A549 (cell line): Measurements from ENCODE around the gene PTPRE. TPM values are rescaled to one million over a fixed set of nuclear protein-coding genes. Genes with fewer than 3 reads are reported as not detected.

Experiments
- ATAC-seq, 2 experiments: fragments of 200-7000 bp in 1 of 2; fragments of >200 bp in 1 of 2; cut with Nextera tagmentation in 1 of 2; cut with Tn5 transposase in 1 of 2; 3 replicates each; pipeline versions ENCODE4 v1.8.0 to v1.9.1; 2018 to 2020; ENCODE audit warnings: mild to moderate bottlenecking in 1 of 2, moderate library complexity in 1 of 2
- CTCF ChIA-PET: fragments of 300-600 bp; sonication (Branson Sonifier 250); formaldehyde crosslinking; extraction: SDS; loops from one replicate; lab custom pipeline; 2021; ENCODE audit warnings: antibody characterized with exemption, inconsistent platforms; lab: Yijun Ruan, JAX
- POLR2A ChIA-PET: fragments of 350-600 bp; formaldehyde crosslinking; extraction: SDS; loops from one replicate; lab custom pipeline; 2021; ENCODE audit warnings: antibody characterized with exemption, inconsistent platforms; lab: Yijun Ruan, JAX
- DNase-seq, 2 experiments: peaks; one replicate each; pipeline versions ENCODE4 v3.0.0 to v3.0.0-alpha.2; 2011 to 2016; ENCODE audit warnings: low read depth in 1 of 2, low spot score in 1 of 2
- FAIRE-seq: peaks from 2 replicates; lab custom pipeline; 2011; peaks lifted over from hg19 to GRCh38; lab: Jason Lieb, UNC
- H3K27ac ChIP-seq, 2 experiments: fragments of >200 bp; sonication (Bioruptor Twin); formaldehyde crosslinking; 3 replicates each; pipeline ENCODE4 v1.5.1; 2016 to 2017
- H3K4me1 ChIP-seq: fragments of >200 bp; sonication (Bioruptor Twin); formaldehyde crosslinking; 3 replicates; pipeline ENCODE4 v1.6.1; 2016
- H3K4me2 ChIP-seq: fragments of >200 bp; sonication (Bioruptor Twin); formaldehyde crosslinking; 3 replicates; pipeline ENCODE4 v1.6.1; 2016
- H3K4me3 ChIP-seq: fragments of >200 bp; sonication (Bioruptor Twin); formaldehyde crosslinking; 3 replicates; pipeline ENCODE4 v1.5.1; 2016
- H3K9me3 ChIP-seq: fragments of >200 bp; sonication (Bioruptor Twin); formaldehyde crosslinking; 3 replicates; pipeline ENCODE4 v1.6.1; 2016
- EHF ChIP-seq: fragments of 250-450 bp; sonication (Bioruptor Pico); IDR thresholded peaks from 2 replicates; pipeline ENCODE4 v1.5.0; 2020; ENCODE audit warnings: mild to moderate bottlenecking
- HOXB5 ChIP-seq: fragments of 250-450 bp; sonication (Bioruptor Pico); IDR thresholded peaks from 2 replicates; pipeline ENCODE4 v1.5.0; 2020; ENCODE audit warnings: mild to moderate bottlenecking, moderate library complexity
- JUNB ChIP-seq: fragments of >200 bp; sonication (Bioruptor Twin); formaldehyde crosslinking; IDR thresholded peaks from 2 replicates; pipeline ENCODE4 v1.6.1; 2016
- KDM1A ChIP-seq: fragments of 200-600 bp; sonication (generic); IDR thresholded peaks from 2 replicates; pipeline ENCODE4 v1.6.1; 2016; ENCODE audit warnings: low read depth, mild to moderate bottlenecking
- MAFK ChIP-seq: fragments of 450-650 bp; IDR thresholded peaks from 2 replicates; pipeline ENCODE4 v1.6.1; 2014; ENCODE audit not compliant: partially characterized antibody
- NFE2L2 ChIP-seq: fragments of 150-350 bp; conservative IDR thresholded peaks from 2 replicates; pipeline ENCODE4 v1.6.1; 2014; ENCODE audit warnings: low read length
- POLR2A ChIP-seq: IDR thresholded peaks from 2 replicates; pipeline ENCODE4 v1.6.1; 2012; ENCODE audit warnings: mild to moderate bottlenecking, low read length
- POLR2AphosphoS2 ChIP-seq: conservative IDR thresholded peaks from 2 replicates; pipeline ENCODE4 v1.6.1; 2012; ENCODE audit warnings: low read length, improper control_type of control experiment, inconsistent platforms
- SREBF2 ChIP-seq: fragments of 450-650 bp; IDR thresholded peaks from 2 replicates; pipeline ENCODE4 v1.6.1; 2014; ENCODE audit warnings: mild to moderate bottlenecking, moderate library complexity
- ZC3H11A ChIP-seq: fragments of 450-650 bp; IDR thresholded peaks from 2 replicates; pipeline ENCODE4 v1.6.1; 2014; ENCODE audit warnings: antibody characterized with exemption, mild to moderate bottlenecking
- ZFP36 ChIP-seq: fragments of 450-650 bp; IDR thresholded peaks from 2 replicates; pipeline ENCODE4 v1.6.1; 2014; ENCODE audit warnings: borderline replicate concordance; ENCODE audit not compliant: partially characterized antibody
- WGBS: methylation state at CpG from one replicate; pipeline ENCODE4 v1.1.6; 2017; ENCODE audit errors: missing lambda C conversion rate; 5-methylcytosine and 5-hydroxymethylcytosine counted together
- polyA plus RNA-seq, 4 experiments: library from polyadenylated mRNA; depleted of rRNA in 3 of 4; stranded (reverse); fragments of >200 nt; fragmentation: RNase III in 1 of 4; extraction: RNeasy Plus Mini Kit Qiagen cat#74134 plus additional on column Dnase treatment in 1 of 4; gene quantifications; 2 replicates in 3 of 4; 3 replicates in 1 of 4; pipeline ENCODE4 v1.2.3, GENCODE V29; 2011 to 2017
- TF ChIP-seq, protein P1 (sequence below): fragments of 200-600 bp; sonication (generic); IDR thresholded peaks from 2 replicates; pipeline ENCODE4 v1.6.1; 2016; ENCODE audit warnings: antibody characterized with exemption, mild to moderate bottlenecking, moderate library complexity
- TF ChIP-seq, protein P2 (sequence below): fragments of 450-650 bp; IDR thresholded peaks from 2 replicates; pipeline ENCODE4 v1.6.1; 2014; ENCODE audit warnings: antibody characterized with exemption
- TF ChIP-seq, protein P3 (sequence below): fragments of 250-450 bp; sonication (Bioruptor Pico); IDR thresholded peaks from 2 replicates; pipeline ENCODE4 v1.5.0; 2021; ENCODE audit warnings: mild to moderate bottlenecking, moderate library complexity, borderline replicate concordance
- TF ChIP-seq, protein P4 (sequence below): fragments of >200 bp; sonication (Bioruptor Twin); formaldehyde crosslinking; IDR thresholded peaks from 2 replicates; pipeline ENCODE4 v1.6.1; 2016

The PTPRE gene
- polyA plus RNA-seq, 2 of the 4 experiments (the other 2 are of a cell fraction) = 0.31 to 1.5 TPM

- TF ChIP-seq, protein P1, sequence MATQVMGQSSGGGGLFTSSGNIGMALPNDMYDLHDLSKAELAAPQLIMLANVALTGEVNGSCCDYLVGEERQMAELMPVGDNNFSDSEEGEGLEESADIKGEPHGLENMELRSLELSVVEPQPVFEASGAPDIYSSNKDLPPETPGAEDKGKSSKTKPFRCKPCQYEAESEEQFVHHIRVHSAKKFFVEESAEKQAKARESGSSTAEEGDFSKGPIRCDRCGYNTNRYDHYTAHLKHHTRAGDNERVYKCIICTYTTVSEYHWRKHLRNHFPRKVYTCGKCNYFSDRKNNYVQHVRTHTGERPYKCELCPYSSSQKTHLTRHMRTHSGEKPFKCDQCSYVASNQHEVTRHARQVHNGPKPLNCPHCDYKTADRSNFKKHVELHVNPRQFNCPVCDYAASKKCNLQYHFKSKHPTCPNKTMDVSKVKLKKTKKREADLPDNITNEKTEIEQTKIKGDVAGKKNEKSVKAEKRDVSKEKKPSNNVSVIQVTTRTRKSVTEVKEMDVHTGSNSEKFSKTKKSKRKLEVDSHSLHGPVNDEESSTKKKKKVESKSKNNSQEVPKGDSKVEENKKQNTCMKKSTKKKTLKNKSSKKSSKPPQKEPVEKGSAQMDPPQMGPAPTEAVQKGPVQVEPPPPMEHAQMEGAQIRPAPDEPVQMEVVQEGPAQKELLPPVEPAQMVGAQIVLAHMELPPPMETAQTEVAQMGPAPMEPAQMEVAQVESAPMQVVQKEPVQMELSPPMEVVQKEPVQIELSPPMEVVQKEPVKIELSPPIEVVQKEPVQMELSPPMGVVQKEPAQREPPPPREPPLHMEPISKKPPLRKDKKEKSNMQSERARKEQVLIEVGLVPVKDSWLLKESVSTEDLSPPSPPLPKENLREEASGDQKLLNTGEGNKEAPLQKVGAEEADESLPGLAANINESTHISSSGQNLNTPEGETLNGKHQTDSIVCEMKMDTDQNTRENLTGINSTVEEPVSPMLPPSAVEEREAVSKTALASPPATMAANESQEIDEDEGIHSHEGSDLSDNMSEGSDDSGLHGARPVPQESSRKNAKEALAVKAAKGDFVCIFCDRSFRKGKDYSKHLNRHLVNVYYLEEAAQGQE = no peak
Measured at GRCh38 chr10:128047991-128048818, 141.3 kb downstream of the PTPRE start (continued).

GRCh38 chr10:128048819-128049210 is 141.9 kb downstream of the PTPRE start:
- CTCF ChIA-PET = interaction anchor here (1.0 to 2.7 kb wide), 6 partner anchors 12 to 142 kb away, joined by 3 to 14 read pairs (median 4); partner anchors contain the start of gene PTPRE
- no peak for FAIRE-seq
- Histone ChIP-seq H3K27ac (no peak overlapping the region), H3K4me3 (no peak overlapping the region), H3K4me2 (no peak overlapping the region), H3K9me3 (no peaks in the 10 kb centered on the region), H3K4me1 (no peaks in the 10 kb centered on the region)
- TF ChIP-seq EHF (CRISPR knock-in tag) (no peak), POLR2AphosphoS2 (no peak), POLR2A (no peak), ZFP36 (no peak), MAFK (no peak), HOXB5 (no peak), NFE2L2 (no peak), ZC3H11A (no peak), SREBF2 (no peak), KDM1A (no peak), JUNB (no peak)
- TF ChIP-seq, protein P2, sequence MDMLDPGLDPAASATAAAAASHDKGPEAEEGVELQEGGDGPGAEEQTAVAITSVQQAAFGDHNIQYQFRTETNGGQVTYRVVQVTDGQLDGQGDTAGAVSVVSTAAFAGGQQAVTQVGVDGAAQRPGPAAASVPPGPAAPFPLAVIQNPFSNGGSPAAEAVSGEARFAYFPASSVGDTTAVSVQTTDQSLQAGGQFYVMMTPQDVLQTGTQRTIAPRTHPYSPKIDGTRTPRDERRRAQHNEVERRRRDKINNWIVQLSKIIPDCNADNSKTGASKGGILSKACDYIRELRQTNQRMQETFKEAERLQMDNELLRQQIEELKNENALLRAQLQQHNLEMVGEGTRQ = no peak
- TF ChIP-seq, protein P3, sequence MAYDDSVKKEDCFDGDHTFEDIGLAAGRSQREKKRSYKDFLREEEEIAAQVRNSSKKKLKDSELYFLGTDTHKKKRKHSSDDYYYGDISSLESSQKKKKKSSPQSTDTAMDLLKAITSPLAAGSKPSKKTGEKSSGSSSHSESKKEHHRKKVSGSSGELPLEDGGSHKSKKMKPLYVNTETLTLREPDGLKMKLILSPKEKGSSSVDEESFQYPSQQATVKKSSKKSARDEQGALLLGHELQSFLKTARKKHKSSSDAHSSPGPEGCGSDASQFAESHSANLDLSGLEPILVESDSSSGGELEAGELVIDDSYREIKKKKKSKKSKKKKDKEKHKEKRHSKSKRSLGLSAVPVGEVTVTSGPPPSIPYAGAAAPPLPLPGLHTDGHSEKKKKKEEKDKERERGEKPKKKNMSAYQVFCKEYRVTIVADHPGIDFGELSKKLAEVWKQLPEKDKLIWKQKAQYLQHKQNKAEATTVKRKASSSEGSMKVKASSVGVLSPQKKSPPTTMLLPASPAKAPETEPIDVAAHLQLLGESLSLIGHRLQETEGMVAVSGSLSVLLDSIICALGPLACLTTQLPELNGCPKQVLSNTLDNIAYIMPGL (CRISPR knock-in tag) = no peak
- TF ChIP-seq, protein P4, sequence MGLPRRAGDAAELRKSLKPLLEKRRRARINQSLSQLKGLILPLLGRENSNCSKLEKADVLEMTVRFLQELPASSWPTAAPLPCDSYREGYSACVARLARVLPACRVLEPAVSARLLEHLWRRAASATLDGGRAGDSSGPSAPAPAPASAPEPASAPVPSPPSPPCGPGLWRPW = no peak
- TF ChIP-seq, protein P1 = no peak
- TF ChIP-seq, all 56 proteins: peak for 0
- ATAC-seq (no peak), DNase-seq (no peak)
- 58% methylated on average over 6 of the region's 6 CpGs for WGBS
- POLR2A ChIA-PET = no interaction called here
